ENCODE measurements around the gene MSH3.

MSH3 gene

DNA sequence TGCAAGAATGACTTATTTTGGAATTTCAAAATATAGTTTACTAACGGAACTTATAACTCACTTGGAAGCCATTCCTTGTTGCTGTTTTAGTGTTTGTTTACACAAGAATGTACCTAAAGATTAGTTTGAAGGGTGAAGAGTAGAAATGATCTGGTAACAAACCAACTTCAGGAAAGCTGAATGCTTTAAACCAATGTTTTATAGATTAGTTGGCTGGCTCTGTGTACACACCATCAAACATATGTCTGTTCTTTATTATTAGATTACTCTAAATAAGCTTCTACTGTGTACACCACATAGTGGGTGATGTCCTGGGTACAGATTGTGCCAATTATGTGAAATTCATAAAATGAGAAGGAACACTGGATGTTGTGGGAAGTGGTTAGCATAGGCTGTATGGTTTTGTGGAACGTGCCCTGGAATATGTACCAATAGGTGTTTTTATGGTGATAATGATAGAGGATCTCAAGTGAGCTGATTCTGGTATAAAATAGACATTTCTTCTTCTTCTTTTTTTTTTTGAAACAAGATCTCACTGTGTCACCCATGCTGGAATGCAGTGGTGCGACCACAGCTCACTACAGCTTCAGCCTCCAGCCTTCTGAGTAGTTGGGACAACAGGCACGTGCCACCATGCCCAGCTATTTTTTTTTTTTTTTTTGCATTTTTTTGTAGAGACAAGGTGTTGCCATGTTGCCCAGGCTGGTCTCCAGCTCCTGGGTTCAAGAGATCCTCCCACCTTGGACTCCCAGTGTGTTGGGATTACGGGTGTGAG, 109.6 kb downstream of the MSH3 start:
- TF ChIP-seq, protein P1, sequence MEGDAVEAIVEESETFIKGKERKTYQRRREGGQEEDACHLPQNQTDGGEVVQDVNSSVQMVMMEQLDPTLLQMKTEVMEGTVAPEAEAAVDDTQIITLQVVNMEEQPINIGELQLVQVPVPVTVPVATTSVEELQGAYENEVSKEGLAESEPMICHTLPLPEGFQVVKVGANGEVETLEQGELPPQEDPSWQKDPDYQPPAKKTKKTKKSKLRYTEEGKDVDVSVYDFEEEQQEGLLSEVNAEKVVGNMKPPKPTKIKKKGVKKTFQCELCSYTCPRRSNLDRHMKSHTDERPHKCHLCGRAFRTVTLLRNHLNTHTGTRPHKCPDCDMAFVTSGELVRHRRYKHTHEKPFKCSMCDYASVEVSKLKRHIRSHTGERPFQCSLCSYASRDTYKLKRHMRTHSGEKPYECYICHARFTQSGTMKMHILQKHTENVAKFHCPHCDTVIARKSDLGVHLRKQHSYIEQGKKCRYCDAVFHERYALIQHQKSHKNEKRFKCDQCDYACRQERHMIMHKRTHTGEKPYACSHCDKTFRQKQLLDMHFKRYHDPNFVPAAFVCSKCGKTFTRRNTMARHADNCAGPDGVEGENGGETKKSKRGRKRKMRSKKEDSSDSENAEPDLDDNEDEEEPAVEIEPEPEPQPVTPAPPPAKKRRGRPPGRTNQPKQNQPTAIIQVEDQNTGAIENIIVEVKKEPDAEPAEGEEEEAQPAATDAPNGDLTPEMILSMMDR (IDR thresholded peaks at IDR 0.05; ENCODE audit: borderline replicate concordance, insufficient read depth, low read depth, low read length), result no peak

DNA sequence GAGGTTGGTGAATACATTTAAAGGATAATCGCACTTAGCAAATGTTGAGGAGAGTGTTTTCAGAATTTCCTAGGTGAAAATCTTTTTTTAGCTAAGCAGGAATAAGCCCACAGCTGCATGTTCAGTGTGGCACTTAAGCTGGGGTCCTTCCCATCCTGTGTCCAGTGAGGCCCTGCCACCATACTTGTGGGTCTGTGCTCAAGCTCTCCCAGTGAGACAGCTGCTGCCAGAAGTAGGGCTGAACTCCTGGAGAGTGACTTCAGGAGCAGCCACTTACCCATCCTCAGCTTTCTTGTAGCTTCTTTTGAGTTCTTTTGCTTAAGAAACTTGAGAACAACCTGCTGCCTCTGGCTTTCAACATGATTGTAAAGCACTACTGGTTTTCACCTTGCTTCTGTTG, 110.3 kb downstream of the MSH3 start:
- TF ChIP-seq, protein P1 (IDR thresholded peaks at IDR 0.05; ENCODE audit: borderline replicate concordance, insufficient read depth, low read depth, low read length), result no peak
- no peak overlapping the region for H3K4me3 ChIP-seq (ENCODE audit: low read depth, low read length)

More for the DNA sequence above, 109.6 kb downstream of the MSH3 start:
- H3K4me3 ChIP-seq (ENCODE audit: low read depth, low read length), result no peak overlapping the region

DNA sequence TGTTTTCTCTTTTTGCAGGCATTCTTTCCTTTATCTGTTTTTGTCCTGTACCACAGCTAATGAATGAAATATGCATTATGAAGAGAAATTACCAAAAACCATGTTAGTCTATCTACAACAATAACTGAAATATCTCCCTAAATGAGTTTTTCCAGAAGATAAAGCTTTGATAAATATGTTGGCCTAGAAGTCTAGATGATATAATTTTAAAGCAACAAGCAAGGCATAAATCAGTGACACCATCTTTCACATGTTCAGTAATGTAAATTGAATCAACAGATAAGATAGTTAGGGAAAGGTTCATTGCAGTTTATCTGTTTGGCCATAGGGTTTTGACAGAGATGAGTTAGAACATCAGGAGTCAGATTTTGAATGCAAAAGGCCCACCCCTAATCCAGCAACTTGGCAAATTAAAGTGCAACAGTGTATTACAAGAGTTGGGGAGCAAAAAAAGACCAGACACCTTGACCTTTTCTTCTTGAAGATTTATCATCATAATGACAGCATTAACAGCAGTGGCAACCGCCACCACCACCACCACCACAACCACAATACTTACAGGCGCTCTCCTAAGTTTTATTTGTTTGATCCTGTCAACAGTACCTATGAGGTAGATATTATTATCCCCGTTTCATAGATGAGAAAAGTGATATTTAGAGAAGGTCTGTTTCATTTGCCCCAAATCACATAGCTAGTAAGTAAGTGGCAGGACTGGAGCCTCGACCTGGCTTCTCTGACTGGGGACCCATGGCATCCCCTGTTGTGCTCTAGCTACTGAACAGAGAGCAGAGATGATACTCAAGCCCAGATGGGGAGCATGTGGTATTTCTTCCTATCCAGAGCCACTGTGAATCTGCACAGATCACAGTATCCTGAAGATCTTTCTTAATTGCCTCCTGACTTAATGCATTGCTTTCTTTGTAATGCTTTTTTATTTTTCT, 123.2 kb downstream of the MSH3 start:
- TF ChIP-seq, protein P1 (IDR thresholded peaks at IDR 0.05; ENCODE audit: borderline replicate concordance, insufficient read depth, low read depth, low read length), result no peak

DNA sequence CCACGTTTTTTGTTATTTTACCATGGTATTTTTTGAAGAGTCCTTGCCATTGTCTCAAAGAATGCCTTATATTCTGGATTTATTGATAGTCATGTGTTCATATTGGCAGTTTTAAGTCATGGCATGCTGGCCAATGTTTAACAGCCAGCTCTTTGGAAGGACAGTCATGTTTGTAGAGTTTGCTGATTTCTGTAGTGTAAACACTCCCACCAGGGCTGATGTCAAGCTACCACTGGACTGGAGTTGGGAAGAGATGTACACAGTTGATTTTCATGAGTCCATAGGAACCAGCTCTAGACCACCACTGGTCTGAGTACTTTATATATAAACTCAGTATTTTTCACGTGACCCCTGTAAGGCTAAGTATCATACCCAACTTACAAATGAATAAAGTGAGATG, 125.6 kb downstream of the MSH3 start:
- H3K4me3 ChIP-seq (ENCODE audit: low read depth, low read length), result no peak overlapping the region
- TF ChIP-seq, protein P1 (IDR thresholded peaks at IDR 0.05; ENCODE audit: borderline replicate concordance, insufficient read depth, low read depth, low read length), result no peak

More for the DNA sequence above, 123.2 kb downstream of the MSH3 start:
- no peak overlapping the region for H3K4me3 ChIP-seq (ENCODE audit: low read depth, low read length)

DNA sequence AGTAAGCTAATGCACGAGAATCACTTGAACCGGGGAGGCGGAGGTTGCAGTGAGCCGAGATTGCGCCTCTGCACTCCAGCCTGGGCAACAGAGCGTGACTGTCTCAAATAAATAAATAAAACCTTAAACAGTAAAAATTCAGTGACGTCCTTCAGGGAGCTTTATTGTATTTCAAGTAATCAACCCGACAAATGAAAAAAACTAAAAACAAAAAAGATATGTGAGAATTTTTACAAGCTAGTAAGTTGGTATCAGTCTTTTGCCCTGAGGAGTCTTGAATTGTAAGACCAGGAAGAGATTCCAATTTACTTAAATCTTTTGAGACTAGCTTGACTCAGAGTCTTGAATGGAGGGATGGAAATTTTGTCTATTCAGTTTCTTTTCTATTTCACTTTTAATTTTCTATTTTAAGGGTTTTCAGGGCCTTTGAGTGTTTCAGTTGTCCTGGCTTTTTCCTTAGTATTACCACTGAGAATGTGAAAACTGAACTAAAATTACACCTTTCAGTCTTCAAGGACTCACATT, 126.4 kb downstream of the MSH3 start:
- no peak overlapping the region for H3K4me3 ChIP-seq (ENCODE audit: low read depth, low read length)
- TF ChIP-seq, protein P1 (IDR thresholded peaks at IDR 0.05; ENCODE audit: borderline replicate concordance, insufficient read depth, low read depth, low read length), result no peak

DNA sequence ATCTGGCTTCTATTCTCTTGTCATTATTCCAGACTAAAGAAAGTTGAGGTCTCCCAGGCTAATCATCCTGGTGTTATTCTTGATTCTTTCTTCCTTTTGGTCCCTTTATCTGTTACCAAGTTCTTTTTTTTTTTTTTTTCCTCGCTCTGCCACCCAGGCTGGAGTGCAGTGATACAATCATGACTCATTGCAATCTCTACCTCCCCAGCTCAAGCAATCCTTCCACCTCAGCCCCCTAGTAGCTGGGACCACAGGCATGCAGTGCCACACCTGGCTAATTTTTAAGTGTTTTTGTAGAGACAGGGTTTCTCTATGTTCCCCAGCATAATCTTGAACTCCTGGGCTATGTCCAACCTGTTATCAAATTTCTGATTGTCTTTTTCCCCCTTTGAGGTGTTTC, 126.9 kb downstream of the MSH3 start:
- TF ChIP-seq, protein P1 (IDR thresholded peaks at IDR 0.05; ENCODE audit: borderline replicate concordance, insufficient read depth, low read depth, low read length), result no peak
- H3K4me3 ChIP-seq (ENCODE audit: low read depth, low read length), result no peak overlapping the region

Measured in GM12875 (cell line).